IPS DF 4.7 (cell line): Measurements from ENCODE around the gene PWP1.

ENCODE experiments used
- DNase-seq: peaks from one replicate; pipeline ENCODE4 v3.0.0-alpha.2; 2013; ENCODE audit warnings: low spot score; ENCODE audit errors: extremely low read depth

The PWP1 gene

DNA sequence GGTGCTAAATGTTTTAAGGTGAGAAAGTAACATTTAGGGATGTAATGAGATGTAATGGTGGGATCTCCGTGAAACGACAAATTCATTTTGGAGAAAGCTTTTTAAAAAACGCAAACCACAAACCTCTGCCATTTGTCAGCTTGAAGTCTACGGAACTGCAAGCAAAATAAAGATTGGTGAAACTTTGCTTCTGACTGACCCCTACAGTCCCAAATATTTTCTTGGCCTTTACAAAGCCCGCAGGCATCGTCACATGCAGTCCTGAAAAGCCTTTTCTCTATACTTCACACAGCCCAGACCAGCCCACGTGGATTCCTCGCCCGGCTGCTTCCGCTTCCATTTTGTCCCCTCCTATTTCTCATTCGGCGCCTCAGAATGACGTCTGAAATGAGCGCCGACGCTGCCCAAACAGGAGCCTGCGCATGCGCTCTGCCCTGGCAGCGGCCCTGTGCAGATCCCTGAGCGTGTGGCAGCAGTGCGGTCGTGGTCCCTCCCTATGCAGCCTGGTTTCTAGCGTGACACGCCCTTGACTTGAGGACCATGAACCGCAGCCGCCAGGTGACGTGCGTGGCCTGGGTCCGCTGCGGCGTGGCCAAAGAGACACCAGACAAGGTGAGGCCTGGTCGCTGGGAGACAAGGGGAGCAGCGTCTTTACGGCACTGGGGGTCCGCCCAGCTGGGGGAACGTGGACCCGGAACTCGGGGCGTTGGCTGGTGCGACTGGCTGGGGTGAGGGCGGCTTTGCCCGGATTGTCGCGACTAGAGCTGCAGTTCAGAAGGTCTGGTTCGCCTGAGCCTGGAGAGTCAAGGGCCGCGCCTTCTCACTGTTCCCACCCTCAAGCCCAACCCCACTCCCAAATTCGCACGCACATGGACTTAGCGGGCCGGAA lies at the start of gene PWP1:
Gene PWP1 (plus strand): TSS at position 440 of the 889 bp plus-strand sequence. CDS start 101 bp downstream, at position 541.
- peak; percentile 90 for DNase-seq

DNA sequence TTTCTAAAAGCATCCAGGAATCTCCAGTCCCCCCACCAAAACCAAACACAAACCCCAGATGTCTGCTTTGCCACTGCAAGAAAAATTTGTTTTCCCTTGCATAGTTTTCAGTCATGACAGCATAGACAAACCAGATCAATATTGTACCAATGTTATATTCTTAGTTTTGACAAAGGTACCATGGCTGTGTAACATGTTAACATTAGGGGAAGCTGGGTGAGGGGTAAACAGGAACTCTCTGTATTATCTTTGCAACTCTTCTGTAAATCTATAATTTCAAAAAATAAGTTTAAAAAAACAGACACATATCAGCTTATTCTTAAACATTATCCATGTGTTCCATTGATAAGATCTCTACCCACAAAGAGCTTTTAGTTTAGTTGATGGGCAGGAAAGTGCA lies 44.4 kb upstream of the PWP1 start:
- no peak for DNase-seq

DNA sequence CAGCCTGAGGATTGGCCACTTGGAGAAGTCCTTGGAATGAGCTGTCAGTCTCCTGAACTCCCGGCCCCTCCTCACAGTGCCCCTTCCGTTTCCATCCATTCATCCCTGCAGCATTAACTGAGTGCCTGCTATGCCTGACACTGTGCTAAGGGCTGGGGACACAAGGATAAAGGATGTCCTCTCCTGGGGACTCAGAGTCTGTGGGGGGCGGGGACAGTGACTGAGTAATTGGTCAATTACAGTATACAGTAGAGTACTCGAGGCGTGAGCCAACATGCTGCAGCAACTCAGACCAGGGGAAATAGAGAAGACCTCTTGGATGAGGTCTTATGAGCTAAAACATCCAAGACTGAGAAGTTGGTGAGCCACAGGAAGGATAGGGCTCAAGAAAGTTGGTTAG lies 43.4 kb upstream of the PWP1 start:
- no peak for DNase-seq

DNA sequence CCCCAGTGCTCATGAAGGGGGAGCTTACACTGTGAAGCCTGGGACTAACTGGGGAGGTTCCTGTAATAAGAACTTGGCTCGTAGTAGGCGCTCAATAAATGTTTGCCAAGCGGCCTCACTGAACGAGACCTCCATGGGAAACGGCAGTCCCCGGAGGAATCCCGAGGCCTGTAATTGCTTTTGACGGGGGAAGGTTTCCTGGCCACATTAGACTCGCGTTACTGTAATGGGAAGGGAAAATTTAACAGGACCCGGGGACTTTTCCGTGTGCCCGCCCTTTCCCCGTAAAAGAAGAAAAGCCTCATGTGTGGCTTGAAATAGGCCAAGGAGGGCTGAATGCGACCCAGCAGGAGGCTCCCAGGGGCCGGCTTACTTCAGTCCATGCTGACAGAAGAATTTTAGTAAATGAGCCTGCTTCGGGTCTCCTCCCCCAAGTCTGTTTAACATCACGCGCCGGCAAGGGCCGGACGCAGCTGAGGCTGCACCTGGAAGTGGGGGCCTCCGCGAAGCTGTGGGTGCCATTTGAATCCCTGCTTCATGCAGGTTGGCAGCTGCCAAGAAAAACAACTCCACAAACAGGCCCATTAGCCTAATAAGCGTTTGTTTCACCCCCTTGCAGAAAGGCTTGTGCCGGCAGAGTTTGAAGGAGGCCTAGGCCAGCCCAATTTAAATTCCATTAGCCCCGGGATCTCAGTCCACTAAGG lies 39.8 kb upstream of the PWP1 start:
- DNase-seq, result no peak

DNA sequence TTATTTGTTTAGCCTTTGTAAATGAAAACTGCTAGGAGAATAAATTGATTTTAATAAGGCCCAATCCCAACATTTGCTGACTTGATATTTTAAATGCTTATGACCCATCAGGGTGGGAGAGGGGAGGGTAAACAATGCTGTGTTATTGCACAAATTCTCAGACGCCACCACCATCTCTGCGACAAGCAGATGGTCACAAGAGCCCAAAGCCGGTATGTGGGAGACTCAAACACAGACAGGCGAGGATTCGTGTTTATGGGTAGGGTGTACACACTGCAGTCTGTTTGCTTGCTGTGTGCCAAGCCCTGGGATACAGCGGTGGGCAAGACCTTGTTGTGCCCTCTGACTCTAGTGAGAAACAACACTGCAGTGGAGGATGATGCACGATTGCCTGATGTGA lies 39.2 kb upstream of the PWP1 start:
- DNase-seq, result no peak

DNA sequence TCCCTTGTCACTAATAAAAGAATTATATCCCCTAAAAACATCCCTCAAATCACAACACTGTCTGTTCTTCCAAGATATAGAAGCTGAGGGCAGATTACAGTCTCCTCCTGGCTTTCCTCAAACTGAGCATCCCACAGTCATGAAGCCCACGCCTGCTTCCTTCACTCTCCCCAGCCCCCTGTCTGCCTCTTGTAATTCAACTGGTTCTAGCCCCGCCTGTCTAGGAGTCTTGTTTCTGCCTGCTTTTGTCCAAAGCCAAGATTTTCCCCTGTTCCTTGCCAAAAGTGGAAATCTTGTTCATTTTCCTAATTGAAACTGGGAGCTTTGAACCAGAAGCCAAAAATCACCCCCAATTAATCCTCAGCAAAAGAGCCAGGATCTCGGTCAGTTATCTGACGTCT lies 35.9 kb upstream of the PWP1 start:
- no peak for DNase-seq

DNA sequence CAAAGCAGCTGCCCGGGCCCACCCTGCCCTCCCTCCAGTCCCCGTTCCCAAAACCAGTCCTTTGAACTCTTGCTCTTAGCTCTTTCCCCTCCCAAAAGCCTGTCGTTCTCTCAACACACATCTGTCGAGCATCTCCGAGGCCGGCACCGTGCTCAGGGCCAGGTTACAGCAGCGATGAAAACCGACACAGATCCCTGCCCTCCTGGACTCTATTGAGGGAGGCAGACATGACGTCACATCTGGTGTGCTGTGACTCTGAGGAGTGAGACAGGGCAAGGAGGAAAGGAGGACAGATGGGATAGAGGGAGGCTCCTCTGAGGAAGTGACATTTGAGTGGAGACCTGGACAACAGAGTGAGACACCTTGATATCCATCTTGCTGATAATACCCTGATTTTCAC lies 34.6 kb upstream of the PWP1 start:
- no peak for DNase-seq

DNA sequence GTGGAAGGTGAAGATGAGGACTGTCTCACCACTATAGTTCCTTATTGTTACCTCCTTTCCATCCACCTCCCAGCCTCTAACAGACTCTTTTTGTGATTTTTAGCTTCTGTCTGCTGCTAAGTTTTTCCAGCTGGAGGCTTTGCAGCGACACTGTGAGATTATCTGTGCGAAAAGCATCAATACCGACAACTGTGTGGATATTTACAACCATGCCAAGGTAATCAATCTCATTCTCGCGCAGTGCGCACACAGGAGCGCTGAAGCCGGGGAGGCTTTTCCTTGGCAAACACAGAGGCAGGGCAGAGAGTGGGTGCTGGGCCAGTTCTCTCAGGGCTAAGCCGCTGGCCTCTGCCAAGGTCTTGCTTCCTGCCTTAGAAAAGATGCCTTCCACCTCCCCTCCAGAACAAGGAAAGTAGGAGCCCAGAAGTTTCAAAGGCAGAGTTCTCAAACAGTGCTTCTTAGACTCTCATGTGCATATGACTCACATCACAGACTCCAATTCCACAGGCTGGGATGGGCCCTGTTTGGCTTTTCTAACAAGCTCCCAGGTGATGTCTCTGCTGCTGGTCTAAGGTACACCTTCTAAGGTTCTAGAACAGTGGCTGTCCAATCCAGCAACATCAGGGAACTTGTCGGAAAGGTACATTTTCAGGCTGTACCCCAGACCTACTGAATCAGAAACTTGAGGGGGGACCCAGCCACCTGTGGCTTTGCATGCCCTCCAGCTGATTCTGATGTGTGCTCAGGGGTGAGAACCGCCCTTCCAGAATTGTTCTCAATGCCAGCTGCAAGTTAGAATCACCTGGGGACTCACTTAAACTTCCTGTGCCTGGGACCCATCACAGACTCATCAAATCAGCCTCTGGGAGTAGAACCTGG lies 33.8 kb upstream of the PWP1 start:
- DNase-seq, result no peak

DNA sequence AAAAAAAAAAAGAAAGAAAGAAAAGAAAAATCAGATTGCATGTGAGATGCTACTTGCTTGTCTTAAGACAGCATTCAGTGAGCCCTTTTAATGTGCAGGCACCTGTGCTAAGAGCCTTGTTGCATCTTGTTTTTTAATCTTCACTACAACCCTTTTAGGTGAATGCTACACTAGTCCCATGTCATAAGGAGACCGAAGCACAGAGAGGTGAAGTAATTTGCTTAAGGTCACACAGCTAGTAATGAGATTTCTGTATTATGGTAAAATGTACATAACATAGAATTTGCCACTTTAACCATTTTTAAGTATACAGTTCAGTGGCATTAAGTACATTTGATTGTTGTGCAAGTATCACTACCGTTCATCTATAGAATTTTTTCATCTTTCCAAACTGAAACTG lies 32.1 kb upstream of the PWP1 start:
- no peak for DNase-seq

DNA sequence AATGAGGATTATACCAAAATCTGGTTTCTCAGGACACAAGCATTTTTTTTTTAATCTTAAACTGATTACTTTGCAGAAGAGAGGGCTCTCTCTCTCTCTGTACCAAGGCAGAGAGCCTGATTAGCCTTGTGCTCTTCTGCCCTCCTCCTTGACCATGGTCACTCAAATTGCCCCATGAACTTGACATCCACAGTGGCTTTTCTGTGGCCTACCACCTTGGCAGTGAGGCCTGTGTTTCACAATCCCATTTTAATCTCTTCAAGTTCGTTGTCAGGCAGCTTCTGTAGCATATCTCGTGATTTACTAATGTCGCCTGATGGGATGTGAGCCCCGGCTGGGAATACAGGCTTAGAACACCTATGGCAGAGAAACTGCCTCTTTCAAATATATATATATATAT lies 30.7 kb upstream of the PWP1 start:
- no peak for DNase-seq

DNA sequence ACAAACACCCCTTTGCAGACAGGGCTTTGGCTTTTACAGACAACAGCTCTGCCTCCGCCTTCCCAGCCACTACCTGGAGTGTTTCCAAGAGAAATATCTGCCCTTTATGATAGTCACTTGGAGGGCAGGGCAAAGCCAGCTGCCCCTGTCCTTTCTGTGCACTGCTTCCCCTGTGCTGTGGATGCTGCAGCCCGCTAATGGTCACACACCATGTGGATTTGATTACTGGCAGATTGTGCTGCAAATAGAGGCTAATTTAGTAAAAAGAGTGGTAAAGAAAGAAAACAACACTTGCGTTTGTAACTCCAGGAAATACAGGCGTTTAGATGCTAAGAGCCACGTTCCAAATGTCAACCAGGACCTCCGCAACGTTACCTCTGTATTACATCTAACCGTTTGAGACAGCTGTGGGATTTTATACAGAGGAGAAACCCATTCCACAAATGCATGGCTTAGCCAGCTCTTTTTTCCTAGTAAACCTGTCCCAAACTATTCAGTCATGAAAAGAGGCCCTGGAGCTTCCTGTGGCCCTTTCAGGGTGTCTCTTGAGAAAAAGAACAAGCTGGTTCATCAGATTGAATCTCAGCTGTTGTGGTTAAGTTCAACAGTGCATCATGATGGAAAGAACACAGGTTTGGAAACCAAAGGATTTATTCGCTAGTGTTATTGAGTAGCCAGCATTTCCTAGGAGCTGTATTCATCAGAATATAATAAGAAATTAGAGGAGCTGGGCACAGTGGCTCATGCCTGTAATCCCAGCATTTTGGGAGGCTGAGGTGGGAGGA lies 30.1 kb upstream of the PWP1 start:
- no peak for DNase-seq

DNA sequence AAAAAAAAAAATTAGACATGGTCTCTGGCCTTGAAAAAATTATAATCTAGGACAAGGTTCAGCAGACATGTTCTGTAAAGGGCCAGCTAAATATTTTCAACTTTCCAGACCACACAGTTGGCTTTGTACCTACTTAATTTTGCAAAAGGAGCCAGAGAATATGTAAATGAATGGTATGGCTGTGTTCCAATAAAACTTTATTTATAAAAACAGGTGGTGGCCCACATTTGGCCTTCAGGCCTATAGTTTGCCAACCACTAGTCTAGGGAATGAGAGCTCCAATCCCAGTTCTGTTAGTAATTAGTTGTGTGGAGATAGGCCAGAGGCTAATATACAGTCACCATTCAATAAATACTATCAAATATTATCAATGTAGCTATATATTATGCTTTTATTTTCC lies 29.3 kb upstream of the PWP1 start:
- no peak for DNase-seq

DNA sequence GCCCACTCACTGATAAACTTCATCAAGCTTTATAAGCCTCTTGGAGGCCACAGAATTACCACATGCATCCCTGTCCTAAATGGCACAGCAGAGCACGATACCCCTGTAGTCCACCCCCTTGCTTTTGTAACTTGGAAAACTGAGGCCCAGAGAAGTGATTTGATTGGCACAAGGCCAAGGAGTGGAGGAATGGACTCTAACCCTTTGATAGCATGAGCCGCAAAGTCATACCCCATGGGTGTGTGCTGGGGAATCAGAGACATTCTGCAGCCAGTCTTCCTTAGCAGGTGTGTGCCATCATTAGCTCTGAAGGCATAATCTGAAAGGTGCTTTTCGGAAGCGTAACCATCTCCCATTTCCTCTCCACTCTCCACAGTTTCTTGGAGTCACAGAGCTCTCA lies 28.5 kb upstream of the PWP1 start:
- DNase-seq, result no peak

DNA sequence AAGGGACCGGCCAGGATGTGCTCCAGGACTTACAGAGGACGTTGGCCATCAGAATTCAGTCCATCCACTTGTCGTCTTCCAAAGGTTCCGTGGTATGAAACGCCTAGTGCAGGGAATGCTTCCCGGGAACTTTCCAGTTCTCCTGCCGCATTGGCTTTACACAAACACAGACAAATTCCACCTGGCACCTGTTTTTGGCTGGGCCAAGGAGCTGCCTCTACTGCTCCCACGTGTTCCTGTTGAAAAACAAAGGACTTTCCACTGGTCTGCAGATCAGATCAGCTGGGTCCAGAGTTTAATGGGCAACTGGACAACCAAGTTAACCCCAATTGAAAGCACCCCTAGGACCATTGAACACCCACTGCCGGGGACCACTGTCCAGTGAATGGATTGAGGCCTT lies 28.0 kb upstream of the PWP1 start:
- DNase-seq, result no peak

DNA sequence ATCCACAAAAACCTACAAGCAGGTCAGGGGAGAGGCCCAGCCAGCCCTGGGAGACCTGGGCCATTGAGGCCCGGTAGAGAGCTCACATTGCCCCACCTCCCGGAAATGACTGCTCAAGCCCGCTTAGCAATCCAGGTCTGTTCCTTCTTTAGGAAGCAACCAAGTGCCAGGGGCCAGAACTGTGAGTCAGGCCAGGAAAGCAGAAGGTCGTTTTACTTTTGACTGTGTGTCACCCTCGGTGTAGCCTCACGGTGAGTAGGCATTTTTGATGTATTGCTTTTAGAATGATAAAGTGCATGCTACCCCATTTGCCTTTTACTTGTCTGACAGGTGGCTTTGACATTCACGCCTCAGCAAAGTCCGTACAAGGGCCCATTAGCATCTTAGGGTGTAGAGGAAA lies 25.4 kb upstream of the PWP1 start:
- DNase-seq, result no peak

DNA sequence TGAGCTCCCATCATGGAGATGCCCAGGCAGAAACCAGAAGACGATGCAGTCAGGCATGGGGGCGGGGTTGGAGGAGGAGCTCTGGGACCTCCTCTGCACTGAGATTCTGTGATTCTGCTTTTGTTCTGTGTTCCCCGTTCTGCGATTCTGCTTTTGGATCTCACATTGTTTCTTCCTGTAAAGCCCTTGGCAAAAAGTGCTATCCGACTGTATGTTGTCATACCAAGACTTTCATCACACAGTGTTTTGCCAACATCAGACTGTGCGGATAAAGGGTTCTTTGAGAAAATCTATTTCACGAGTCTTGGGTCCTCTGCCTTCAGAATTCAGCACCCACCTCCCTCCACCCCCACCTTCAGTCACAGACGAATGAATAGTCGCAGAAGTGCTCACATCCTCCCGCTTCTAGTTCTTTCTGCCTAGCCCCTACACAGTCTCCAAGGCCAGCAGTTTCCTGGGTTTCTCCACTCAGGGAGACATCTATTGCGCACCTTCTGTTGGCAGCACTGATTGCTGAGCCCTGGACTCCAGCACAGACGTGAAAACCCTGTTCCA lies 24.7 kb upstream of the PWP1 start:
- no peak for DNase-seq

DNA sequence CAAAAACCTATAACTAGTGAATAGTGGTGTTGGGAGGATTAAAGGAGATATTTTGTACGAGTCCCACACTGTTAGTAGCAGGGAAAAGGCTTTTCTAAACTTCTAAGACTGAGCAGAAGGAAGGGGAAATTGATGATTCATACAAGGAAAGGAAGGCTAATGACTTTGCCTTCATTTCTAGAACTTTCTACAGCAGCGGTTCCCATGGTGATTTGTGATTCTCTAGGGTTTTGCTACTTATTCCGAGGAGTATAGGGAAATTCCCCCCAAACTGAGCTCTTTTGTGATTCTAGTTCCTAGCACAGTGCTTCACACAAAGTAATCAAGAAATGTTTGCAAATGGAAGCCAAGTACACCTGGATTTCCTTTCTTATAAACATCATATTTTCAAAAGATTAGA lies 23.8 kb upstream of the PWP1 start:
- DNase-seq, result no peak

DNA sequence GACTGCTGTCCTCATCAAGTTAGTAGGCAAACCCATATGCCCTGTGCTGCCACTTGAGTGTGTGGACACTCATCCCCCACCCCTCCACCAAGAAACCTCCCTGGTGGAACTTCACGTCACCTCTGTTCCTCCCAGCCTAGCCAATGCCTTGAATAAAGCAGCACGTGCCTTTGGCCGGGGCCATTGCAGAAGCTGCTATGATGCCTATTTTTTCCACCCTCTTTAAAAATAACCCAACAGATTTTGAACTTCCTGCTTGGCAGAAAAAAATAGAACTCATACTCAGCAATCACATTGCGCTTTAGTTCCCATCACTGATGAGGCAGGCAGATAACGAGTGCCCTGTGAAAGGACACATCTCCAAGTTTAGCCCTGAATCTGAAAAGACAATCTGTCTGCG lies 23.1 kb upstream of the PWP1 start:
- no peak for DNase-seq

DNA sequence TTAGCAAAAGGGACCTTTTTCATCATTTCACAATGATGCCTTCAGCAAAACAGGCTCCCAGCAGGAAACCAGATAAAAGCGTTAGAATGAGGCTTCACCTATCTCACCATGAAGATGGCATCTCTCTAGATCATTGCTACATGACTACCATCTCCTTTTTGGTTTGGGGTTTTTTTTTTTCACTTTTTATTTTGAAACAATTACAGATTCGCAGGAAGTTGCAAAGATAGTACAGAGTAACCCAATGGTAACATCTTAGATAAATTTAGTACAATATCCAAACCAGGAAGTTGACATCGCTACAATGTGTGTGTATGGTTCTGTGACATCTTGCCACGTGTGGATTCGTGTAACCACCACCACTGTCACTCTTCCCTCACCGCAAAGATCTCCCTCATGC lies 22.3 kb upstream of the PWP1 start:
- no peak for DNase-seq

DNA sequence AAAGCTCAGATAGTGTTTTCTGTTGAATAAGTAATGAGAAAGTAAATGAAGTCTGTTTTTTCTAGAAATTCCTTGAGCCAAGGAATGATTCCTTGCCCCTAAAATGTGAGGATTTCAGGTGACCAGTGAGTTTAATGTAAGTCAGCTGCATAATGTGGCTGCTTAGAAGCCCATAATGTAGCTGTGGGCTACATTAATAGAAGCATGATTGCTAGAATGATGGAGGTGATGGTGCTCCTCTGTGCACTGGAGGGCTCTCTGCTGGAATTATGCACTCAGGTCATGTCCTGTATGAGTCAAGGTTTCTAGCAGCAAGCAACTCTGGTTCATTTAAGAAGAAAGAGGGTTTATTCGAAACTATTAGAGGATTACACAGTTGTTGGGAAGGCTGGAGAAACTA lies 19.6 kb upstream of the PWP1 start:
- DNase-seq, result no peak

DNA sequence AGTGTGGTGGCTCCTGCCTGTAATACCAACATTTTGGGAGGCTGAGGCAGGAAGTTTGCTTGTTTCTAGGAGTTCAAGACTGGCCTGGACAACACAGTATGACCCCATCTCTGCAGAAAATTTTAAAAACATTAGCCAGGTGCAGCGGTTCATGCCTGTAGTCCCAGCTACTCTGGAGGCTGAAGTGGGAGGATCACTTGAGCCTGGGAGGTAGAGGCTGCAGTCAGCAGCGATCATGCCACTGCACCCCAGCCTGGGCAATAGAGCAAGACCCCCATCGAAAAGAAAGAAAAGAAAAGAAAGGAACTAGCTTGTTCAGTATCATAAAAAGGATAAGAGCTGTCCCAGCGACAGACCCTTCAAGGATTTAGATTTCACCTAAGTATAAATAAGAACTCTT lies 18.1 kb upstream of the PWP1 start:
- DNase-seq, result no peak
